Natural killer cell (primary cell): ENCODE data around the gene TOPORS. TPM values are rescaled to one million over a fixed set of nuclear protein-coding genes. Genes with fewer than 3 reads are reported as not detected.

Experiments
- ATAC-seq, 3 donors: fragments of 150-1000 bp in 2 of 3; fragments of 200-7000 bp in 1 of 3; cut with Tn5 transposase; 1 replicate in 1 of 3; 2 replicates in 2 of 3; pipeline ENCODE4 v1.10.0; 2021; ENCODE audit warnings: mild to moderate bottlenecking in 2 of 3, moderate library complexity in 2 of 3
- DNase-seq, 2 donors: peaks; one replicate each; pipeline versions ENCODE4 v3.0.0 to v3.0.0-alpha.2; 2013 to 2021; ENCODE audit warnings: mixed read lengths in 1 of 2
- H3K27ac ChIP-seq: one replicate; pipeline ENCODE4 v1.5.1; 2013; ENCODE audit warnings: mild to moderate bottlenecking, low read length
- H3K27me3 ChIP-seq: one replicate; pipeline ENCODE4 v1.6.1; 2013; ENCODE audit warnings: low read length; ENCODE audit not compliant: control insufficient read depth, insufficient read depth
- H3K36me3 ChIP-seq: one replicate; pipeline ENCODE4 v1.6.1; 2013; ENCODE audit warnings: low read length; ENCODE audit not compliant: control insufficient read depth, insufficient read depth
- H3K4me1 ChIP-seq: one replicate; pipeline ENCODE4 v1.6.1; 2013; ENCODE audit warnings: low read length; ENCODE audit not compliant: control insufficient read depth, insufficient read depth
- H3K4me3 ChIP-seq: one replicate; pipeline ENCODE4 v1.5.1; 2013; ENCODE audit warnings: low read length
- H3K9me3 ChIP-seq: one replicate; pipeline ENCODE4 v1.6.1; 2013; ENCODE audit warnings: low read length; ENCODE audit not compliant: control insufficient read depth, insufficient read depth
- H3K27ac Mint-ChIP-seq, 2 donors: one replicate each; pipeline ENCODE4 v1.8.0; 2022; ENCODE audit warnings: mild to moderate bottlenecking in 2 of 2, mixed read lengths in 2 of 2, moderate library complexity in 1 of 2
- H3K27me3 Mint-ChIP-seq, 2 donors: one replicate each; pipeline ENCODE4 v1.8.0; 2022; ENCODE audit warnings: low read depth in 2 of 2, mixed read lengths in 2 of 2
- H3K36me3 Mint-ChIP-seq: one replicate; pipeline ENCODE4 v1.8.0; 2022; ENCODE audit warnings: mixed read lengths
- H3K4me1 Mint-ChIP-seq, 2 donors: one replicate each; pipeline ENCODE4 v1.8.0; 2022; ENCODE audit warnings: mixed read lengths in 2 of 2
- H3K4me3 Mint-ChIP-seq: one replicate; pipeline ENCODE4 v1.8.0; 2022; ENCODE audit warnings: mild to moderate bottlenecking, moderate library complexity, mixed read lengths
- H3K9me3 Mint-ChIP-seq, 2 donors: one replicate each; pipeline ENCODE4 v1.8.0; 2022; ENCODE audit warnings: mixed read lengths in 2 of 2
- CTCF ChIP-seq: fragments of 200-600 bp; IDR thresholded peaks from one replicate; pipeline ENCODE4 v1.8.0; 2022; ENCODE audit warnings: antibody characterized with exemption
- WGBS: methylation state at CpG from one replicate; pipeline ENCODE4 v1.1.7; 2013; ENCODE audit warnings: missing lambda C conversion rate; ENCODE audit not compliant: insufficient coverage; 5-methylcytosine and 5-hydroxymethylcytosine counted together
- intact Hi-C: fragments of 100-400 bp; cut with micrococcal nuclease; formaldehyde crosslinking; loops from one replicate; pipeline ENCODE4 v1.14.2; 2022
- total RNA-seq, 4 donors: library from RNA; stranded (reverse); fragments of 120-200 nt in 1 of 4; gene quantifications; one replicate each; pipeline versions ENCODE4 v1.2.3 to v1.2.4, GENCODE V29; 2013 to 2022

The TOPORS gene
- total RNA-seq, 3 donors from 2014 or later (not counting 1 experiment from before 2014, with no cell fraction given) = 27.5 to 30.4 (median 29.8) TPM

GRCh38 chr9:32574858-32575257, 22.5 kb upstream of the TOPORS start:
- peaks cover 9% of the 10 kb centered on the region for H3K4me1 ChIP-seq
- H3K36me3 ChIP-seq = peaks cover 3% of the 10 kb centered on the region
- ATAC-seq (no peak), DNase-seq (no peak)
- Mint-ChIP-seq H3K4me3 (no peak overlapping the region), H3K27ac (no peak overlapping the region), H3K36me3 (no peaks in the 10 kb centered on the region), H3K4me1 (peaks cover 27% of the 10 kb centered on the region in 2 donors), H3K9me3 (no peaks in the 10 kb centered on the region), H3K27me3 (peaks cover 17 to 33% of the 10 kb centered on the region in 2 donors)
- H3K9me3 ChIP-seq = no peaks in the 10 kb centered on the region
- WGBS = 82% methylated on average over 1 of the region's 1 CpG
- no peaks in the 10 kb centered on the region for H3K27me3 ChIP-seq
- no peak overlapping the region for H3K27ac ChIP-seq
- no peak for TF ChIP-seq CTCF
- no peak overlapping the region for H3K4me3 ChIP-seq
- intact Hi-C loops = loop anchor here (5.0 kb wide), 1 partner anchor 63 kb away; no protein-coding TSS in a partner anchor

DNA sequence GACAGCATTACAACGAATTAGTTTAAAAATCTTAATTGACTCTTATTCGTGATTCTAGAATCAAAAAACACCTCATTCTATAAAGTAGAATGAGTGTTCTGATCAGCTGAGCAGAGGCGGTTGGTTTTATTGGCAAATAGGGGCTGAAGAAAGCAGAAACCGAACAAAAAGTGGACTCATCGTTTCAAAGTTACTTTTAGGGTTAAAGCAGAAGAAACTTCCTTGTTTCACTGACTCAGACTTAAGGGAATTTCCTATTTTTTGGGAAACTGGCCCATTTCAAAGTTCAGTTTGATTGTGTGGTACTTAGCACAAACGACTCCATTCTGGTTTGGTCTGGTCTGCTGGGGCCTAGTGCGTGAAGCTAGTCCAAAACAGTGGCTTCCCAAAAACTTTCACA, 21.4 kb upstream of the TOPORS start:
- Histone ChIP-seq H3K27ac (peak overlapping the region; percentile 88), H3K4me3 (no peak overlapping the region), H3K27me3 (no peaks in the 10 kb centered on the region), H3K9me3 (no peaks in the 10 kb centered on the region), H3K4me1 (peaks cover 9% of the 10 kb centered on the region), H3K36me3 (peaks cover 4% of the 10 kb centered on the region)
- WGBS = 98% methylated on average over 5 of the region's 7 CpGs
- no peaks in the 10 kb centered on the region for H3K36me3 Mint-ChIP-seq
- H3K4me3 Mint-ChIP-seq = peak overlapping the region; percentile 100
- intact Hi-C loops = loop anchor here (1.0 to 5.0 kb wide), 3 partner anchors 62 to 427 kb away; partner anchors contain the start of genes ACO1 and APTX
- DNase-seq = no peak
- peaks cover 15 to 26% of the 10 kb centered on the region in 2 donors for H3K27me3 Mint-ChIP-seq
- no peak for ATAC-seq
- peaks cover 27 to 30% of the 10 kb centered on the region in 2 donors for H3K4me1 Mint-ChIP-seq
- peak overlapping the region; percentile 99 for H3K27ac Mint-ChIP-seq
- H3K9me3 Mint-ChIP-seq = no peaks in the 10 kb centered on the region
- TF ChIP-seq CTCF = no peak

DNA sequence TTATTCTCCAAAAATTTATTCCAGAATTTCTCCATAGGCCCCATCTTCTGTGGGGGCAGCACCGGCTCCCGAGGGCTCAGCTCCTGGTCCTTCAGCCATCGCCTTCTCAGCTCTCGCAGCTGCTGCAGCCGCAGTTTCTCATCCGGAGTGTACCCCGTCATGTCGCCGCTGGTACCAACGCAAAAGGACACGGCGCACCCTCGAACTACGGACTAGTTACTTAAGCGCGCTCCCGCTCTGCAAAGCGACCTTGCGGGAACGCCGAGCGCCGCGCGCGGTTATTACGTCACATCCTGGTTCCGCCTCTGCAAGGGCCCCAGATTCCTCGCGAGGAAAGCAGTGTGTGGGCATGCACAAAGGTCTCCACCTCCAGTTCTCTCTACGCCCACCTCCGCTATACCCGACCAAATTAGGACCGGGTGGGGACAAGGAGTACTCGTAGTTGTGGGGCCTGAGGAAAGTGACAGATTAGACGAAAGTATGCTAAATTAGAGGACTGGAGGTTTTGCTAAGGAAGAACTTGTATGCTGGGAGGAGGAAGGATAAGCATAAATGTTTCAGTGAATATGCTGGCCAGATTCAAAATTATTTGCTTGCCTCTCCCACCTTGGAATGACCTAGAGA, 20.6 kb upstream of the TOPORS start, which contains the start of gene NDUFB6:
Gene NDUFB6, minus strand, starts transcription at position 260 of the 624 bp plus-strand sequence. Its CDS starts 99 bp downstream, at position 161.
- peak within 1 kb of the TSS; percentile 99 for H3K27ac Mint-ChIP-seq
- WGBS = under 1% methylated on average over 32 of the region's 36 CpGs

More for the DNA sequence above, 20.6 kb upstream of the TOPORS start, which contains the start of gene NDUFB6:
- no peak for TF ChIP-seq CTCF
- Mint-ChIP-seq H3K4me1 (peaks cover 27 to 30% of the 10 kb centered on the region in 2 donors), H3K27me3 (peaks cover 8 to 18% of the 10 kb centered on the region in 2 donors), H3K36me3 (no peaks in the 10 kb centered on the region), H3K9me3 (no peaks in the 10 kb centered on the region), H3K4me3 (peak within 1 kb of the TSS; percentile 100)
- peaks cover 9% of the 10 kb centered on the region for H3K4me1 ChIP-seq
- peaks cover 4% of the 10 kb centered on the region for H3K36me3 ChIP-seq
- peak; percentile 76 to 91 (median 85) for ATAC-seq
- peak within 1 kb of the TSS; percentile 88 for H3K27ac ChIP-seq
- DNase-seq = peak; percentile 93 to 98
- intact Hi-C loops = loop anchor here (1.0 to 5.0 kb wide), 5 partner anchors 21 to 428 kb away; partner anchors contain the start of genes ACO1, APTX, RIGI and SMIM27
- no peaks in the 10 kb centered on the region for H3K9me3 ChIP-seq
- no peaks in the 10 kb centered on the region for H3K27me3 ChIP-seq
- H3K4me3 ChIP-seq = peak within 1 kb of the TSS; percentile 79
